HG03457 (cell line): ENCODE data around the gene CYP2A6.
"Not testable (repeated sequence)": the region's sequence is repeated elsewhere in the genome, so short reads cannot be mapped to it uniquely, and the experiment has no call there.

Source experiments
- ATAC-seq: cut with Tn5 transposase; IDR thresholded peaks from one replicate; pipeline ENCODE4 v1.9.1; 2021; ENCODE audit warnings: moderate number of reproducible peaks; ENCODE audit not compliant: unreplicated experiment

The CYP2A6 gene

GRCh38 chr19:40846722-40847121 lies 3.5 kb downstream of the CYP2A6 start:
- ATAC-seq = not testable (repeated sequence)

GRCh38 chr19:40843653-40844052 lies 6.6 kb downstream of the CYP2A6 start:
- not testable (repeated sequence) for ATAC-seq

- not testable (repeated sequence) for ATAC-seq
Observed at GRCh38 chr19:40842997-40843652, 7.1 kb downstream of the CYP2A6 start.

- not testable (repeated sequence) for ATAC-seq
Observed at GRCh38 chr19:40842012-40842411, 8.2 kb downstream of the CYP2A6 start.

GRCh38 chr19:40838477-40838876 lies 11.8 kb downstream of the CYP2A6 start:
- not testable (repeated sequence) for ATAC-seq

GRCh38 chr19:40836754-40837429 lies 13.4 kb downstream of the CYP2A6 start:
- no peak for ATAC-seq

GRCh38 chr19:40833728-40834533 lies 16.3 kb downstream of the CYP2A6 start:
- not testable (repeated sequence) for ATAC-seq

- not testable (repeated sequence) for ATAC-seq
Observed at GRCh38 chr19:40832431-40832790, 17.8 kb downstream of the CYP2A6 start.

- ATAC-seq = no peak
Observed at GRCh38 chr19:40831502-40832430, 18.5 kb downstream of the CYP2A6 start.

GRCh38 chr19:40830741-40831140 lies 19.5 kb downstream of the CYP2A6 start:
- not testable (repeated sequence) for ATAC-seq

- ATAC-seq = no peak
Observed at GRCh38 chr19:40829205-40829604, 21.0 kb downstream of the CYP2A6 start.

- ATAC-seq = no peak
Observed at GRCh38 chr19:40827386-40828247, 22.6 kb downstream of the CYP2A6 start.

GRCh38 chr19:40826699-40827385 lies 23.4 kb downstream of the CYP2A6 start:
- ATAC-seq = not testable (repeated sequence)

- not testable (repeated sequence) for ATAC-seq
Observed at GRCh38 chr19:40826312-40826698, 23.9 kb downstream of the CYP2A6 start.

- ATAC-seq = not testable (repeated sequence)
Observed at GRCh38 chr19:40825460-40826095, 24.7 kb downstream of the CYP2A6 start.

- ATAC-seq = not testable (repeated sequence)
Observed at GRCh38 chr19:40824916-40825315, 25.3 kb downstream of the CYP2A6 start.

- not testable (repeated sequence) for ATAC-seq
Observed at GRCh38 chr19:40822704-40823553, 27.3 kb downstream of the CYP2A6 start.

GRCh38 chr19:40822161-40822560 lies 28.1 kb downstream of the CYP2A6 start:
- ATAC-seq = no peak
